ENCODE results near the gene ADAMTS16. TPM values are rescaled to one million over a fixed set of nuclear protein-coding genes. Genes with fewer than 3 reads are reported as not detected.

The ADAMTS16 gene
- total RNA-seq, 2 experiments from 2014 or later = not detected

DNA sequence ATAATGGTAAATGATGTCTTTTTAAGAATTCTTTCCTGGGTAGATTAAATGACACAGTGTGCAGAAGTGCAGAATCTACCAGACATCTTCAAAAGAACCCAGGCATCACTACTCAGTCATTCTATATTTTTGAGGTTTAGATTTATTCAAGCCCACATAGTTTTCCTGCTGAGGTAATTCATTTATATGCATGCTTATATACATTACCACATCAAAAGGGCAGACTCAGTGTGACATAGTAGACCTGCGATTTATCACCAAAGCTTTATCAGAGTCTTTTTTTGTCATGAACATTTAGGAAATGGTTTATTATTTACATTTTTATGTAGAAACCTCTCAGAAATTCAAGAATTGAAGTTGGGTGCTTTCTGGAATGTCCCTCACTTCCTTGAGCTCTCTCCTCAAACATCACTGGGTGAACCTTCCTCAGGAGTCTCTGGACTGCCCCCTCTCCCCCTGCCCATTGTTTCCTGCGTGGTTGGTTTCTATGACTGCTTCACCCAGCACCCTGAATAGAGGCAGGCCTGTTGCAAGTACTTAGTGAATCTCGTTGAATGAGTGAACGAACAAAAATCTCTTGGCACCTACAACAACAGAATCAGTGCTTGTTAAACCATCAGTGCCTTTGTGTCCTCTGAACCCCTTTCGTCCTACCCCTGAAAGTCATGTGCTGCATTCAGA, 42.5 kb downstream of the ADAMTS16 start:
- ChIA-PET CTCF (no interaction called here), POLR2A (no interaction called here)
- Mint-ChIP-seq H3K36me3 (ENCODE audit: low read depth) (no peaks in the 10 kb centered on the region), H3K9me3 (no peaks in the 10 kb centered on the region), H3K27me3 (peaks cover 9% of the 10 kb centered on the region), H3K4me1 (no peaks in the 10 kb centered on the region), H3K27ac (no peak overlapping the region), H3K4me3 (no peak overlapping the region)
- no peak for DNase-seq

DNA sequence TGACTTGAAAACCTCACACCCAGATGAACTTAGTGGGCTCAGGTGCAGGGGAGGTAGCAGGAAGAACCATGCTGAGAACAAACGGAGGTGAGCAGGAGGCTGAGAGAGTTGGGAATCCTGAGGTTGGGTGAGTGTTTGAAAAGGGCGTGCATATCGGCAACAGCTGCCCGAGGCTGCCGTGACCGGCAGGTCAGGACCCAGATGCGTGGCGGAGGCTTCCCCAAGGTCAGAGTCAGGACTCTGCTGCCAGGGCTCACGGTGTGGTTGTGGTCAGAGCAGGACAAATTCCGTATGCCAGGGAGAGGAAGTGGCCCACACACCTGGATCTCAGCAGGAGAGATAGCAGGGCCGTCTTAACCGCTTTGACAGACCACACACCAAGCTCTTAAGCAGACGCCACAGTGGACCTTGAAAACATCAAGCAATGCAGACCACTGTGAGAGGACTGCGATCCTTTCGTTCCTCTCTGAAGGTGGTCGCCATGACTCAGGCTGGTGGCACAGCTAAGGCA, 43.1 kb downstream of the ADAMTS16 start:
- POLR2A ChIA-PET = no interaction called here
- peaks cover 9% of the 10 kb centered on the region for H3K27me3 Mint-ChIP-seq
- DNase-seq = no peak
- H3K27ac Mint-ChIP-seq = no peak overlapping the region
- H3K4me1 Mint-ChIP-seq = no peaks in the 10 kb centered on the region
- H3K9me3 Mint-ChIP-seq = no peaks in the 10 kb centered on the region
- H3K4me3 Mint-ChIP-seq = no peak overlapping the region
- no peaks in the 10 kb centered on the region for H3K36me3 Mint-ChIP-seq (ENCODE audit: low read depth)
- CTCF ChIA-PET = no interaction called here

DNA sequence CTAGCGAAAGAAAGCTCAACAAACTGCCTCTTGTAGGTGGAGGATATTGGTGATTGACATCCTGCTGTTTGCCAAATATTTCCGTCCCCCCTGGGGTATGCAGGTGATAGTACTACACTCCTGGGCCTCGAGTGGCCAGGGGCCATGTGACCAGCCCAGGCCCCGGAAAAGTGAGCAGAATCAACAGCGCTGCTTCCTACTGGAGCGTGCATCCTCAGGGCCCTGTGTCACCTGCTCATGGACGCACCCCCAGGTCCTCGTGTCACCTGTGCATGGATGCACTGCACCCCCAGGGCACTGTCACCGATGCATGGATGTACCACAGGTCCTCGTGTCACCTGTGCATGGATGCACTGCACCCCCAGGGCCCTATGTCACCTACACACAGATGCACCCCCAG, 43.8 kb downstream of the ADAMTS16 start:
- POLR2A ChIA-PET = no interaction called here
- no peaks in the 10 kb centered on the region for H3K4me1 Mint-ChIP-seq
- H3K9me3 Mint-ChIP-seq = no peaks in the 10 kb centered on the region
- no peak overlapping the region for H3K4me3 Mint-ChIP-seq
- DNase-seq = no peak
- no peak overlapping the region for H3K27ac Mint-ChIP-seq
- H3K36me3 Mint-ChIP-seq (ENCODE audit: low read depth) = no peaks in the 10 kb centered on the region
- peaks cover 9% of the 10 kb centered on the region for H3K27me3 Mint-ChIP-seq
- CTCF ChIA-PET = no interaction called here

DNA sequence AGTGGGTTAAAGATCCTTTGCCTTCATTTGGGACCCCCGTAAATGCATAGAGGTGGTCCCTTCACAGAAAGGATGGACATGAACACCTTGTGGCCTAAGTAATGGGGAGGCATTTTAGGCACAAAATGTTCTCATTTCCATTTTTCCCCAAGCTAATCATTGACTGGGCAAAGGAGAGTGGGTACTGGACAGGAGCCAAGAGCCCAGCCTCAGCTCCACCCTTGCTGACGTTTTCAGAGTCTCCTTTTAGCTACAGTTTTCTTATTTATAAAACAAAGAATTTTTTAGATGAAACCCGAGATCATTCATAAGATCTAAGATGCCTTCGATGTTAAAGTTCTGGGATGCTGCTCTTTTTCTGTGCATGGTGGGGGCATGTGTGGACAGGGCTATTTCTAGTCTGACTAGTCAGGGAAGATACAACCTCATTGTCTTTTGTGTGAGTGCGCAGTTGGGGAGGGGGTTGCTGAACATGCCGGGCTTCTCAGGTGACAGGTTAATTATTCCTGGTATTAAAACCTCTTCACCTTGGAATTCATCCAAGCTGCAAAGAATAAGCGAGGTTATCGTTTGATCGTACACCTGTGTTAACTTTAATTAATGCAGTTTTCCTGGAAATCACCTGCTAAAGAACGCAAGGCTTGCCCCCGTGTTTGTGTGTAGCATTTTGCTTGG, 48.4 kb downstream of the ADAMTS16 start:
- peaks cover 5% of the 10 kb centered on the region for H3K9me3 Mint-ChIP-seq
- ChIA-PET CTCF (no interaction called here), POLR2A (no interaction called here)
- H3K36me3 Mint-ChIP-seq (ENCODE audit: low read depth) = no peaks in the 10 kb centered on the region
- H3K27ac Mint-ChIP-seq = no peak overlapping the region
- DNase-seq = no peak
- no peaks in the 10 kb centered on the region for H3K4me1 Mint-ChIP-seq
- no peak overlapping the region for H3K4me3 Mint-ChIP-seq
- H3K27me3 Mint-ChIP-seq = peaks cover 2% of the 10 kb centered on the region

DNA sequence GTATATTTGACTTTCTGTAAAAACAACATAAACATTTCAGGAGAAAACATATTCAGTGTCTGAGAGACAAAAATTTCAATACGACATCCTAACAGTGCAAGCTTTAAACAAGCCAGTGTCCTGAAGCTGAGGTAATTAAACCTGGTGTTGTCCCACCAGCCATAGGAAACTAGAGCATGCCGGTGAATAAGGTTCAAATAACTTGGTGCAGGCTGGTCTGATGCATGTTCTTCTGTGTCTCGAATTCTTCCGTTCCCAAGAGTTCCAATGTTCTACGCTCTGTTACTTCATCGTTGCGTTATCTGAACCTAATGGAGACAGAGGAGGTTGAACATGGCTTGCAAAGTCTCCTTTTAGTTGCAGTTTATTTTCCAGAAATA, 48.9 kb downstream of the ADAMTS16 start:
- H3K9me3 Mint-ChIP-seq = peaks cover 5% of the 10 kb centered on the region
- DNase-seq = no peak
- H3K4me3 Mint-ChIP-seq = no peak overlapping the region
- ChIA-PET POLR2A (no interaction called here), CTCF (no interaction called here)
- H3K27ac Mint-ChIP-seq = no peak overlapping the region
- H3K36me3 Mint-ChIP-seq (ENCODE audit: low read depth) = no peaks in the 10 kb centered on the region
- no peaks in the 10 kb centered on the region for H3K27me3 Mint-ChIP-seq
- H3K4me1 Mint-ChIP-seq = no peaks in the 10 kb centered on the region

DNA sequence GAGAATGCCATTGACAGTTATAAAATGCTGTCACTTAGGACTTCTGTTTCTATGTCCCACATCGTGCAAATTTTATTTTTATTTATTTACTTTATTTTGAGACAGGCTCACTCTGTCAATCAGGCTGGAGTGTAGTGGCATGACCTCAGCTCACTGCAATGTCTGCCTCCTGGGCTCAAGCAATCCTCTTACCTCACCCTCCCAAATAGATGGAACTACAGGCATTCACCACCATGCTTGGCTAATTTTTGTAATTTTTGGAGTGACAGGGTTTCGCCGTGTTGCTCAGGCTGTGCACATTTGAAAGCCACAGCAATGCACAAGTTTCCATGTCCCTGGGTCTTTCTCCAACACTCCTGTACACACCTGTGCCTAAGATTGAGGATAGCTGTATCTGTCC, 51.8 kb downstream of the ADAMTS16 start:
- no peak overlapping the region for H3K27ac Mint-ChIP-seq
- ChIA-PET CTCF (no interaction called here), POLR2A (no interaction called here)
- peaks cover 5% of the 10 kb centered on the region for H3K9me3 Mint-ChIP-seq
- H3K4me1 Mint-ChIP-seq = no peaks in the 10 kb centered on the region
- DNase-seq = no peak
- H3K36me3 Mint-ChIP-seq (ENCODE audit: low read depth) = no peaks in the 10 kb centered on the region
- H3K27me3 Mint-ChIP-seq = no peaks in the 10 kb centered on the region
- H3K4me3 Mint-ChIP-seq = no peak overlapping the region

DNA sequence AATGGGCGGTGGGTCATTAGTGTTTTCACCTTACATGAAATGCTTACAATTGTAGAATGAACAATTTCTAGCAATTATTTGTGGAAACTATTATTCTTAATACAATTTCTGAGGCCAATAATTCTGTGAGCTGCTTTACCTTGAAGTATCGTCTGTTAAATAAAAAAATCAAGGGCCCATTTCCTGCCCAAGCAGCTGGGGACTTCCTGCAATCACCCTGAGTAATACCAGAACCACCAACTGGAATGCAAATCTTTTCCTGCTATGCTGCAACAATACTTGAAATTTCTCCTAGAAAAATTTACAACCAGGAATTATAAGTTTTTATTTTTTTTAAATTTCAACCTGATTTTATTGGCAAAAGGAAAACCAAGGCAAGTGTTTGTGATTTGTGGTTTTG, 52.6 kb downstream of the ADAMTS16 start:
- Mint-ChIP-seq H3K4me1 (no peaks in the 10 kb centered on the region), H3K27ac (no peak overlapping the region), H3K36me3 (ENCODE audit: low read depth) (no peaks in the 10 kb centered on the region), H3K27me3 (no peaks in the 10 kb centered on the region), H3K9me3 (peaks cover 5% of the 10 kb centered on the region), H3K4me3 (no peak overlapping the region)
- CTCF ChIA-PET = no interaction called here
- no peak for DNase-seq
- POLR2A ChIA-PET = no interaction called here

DNA sequence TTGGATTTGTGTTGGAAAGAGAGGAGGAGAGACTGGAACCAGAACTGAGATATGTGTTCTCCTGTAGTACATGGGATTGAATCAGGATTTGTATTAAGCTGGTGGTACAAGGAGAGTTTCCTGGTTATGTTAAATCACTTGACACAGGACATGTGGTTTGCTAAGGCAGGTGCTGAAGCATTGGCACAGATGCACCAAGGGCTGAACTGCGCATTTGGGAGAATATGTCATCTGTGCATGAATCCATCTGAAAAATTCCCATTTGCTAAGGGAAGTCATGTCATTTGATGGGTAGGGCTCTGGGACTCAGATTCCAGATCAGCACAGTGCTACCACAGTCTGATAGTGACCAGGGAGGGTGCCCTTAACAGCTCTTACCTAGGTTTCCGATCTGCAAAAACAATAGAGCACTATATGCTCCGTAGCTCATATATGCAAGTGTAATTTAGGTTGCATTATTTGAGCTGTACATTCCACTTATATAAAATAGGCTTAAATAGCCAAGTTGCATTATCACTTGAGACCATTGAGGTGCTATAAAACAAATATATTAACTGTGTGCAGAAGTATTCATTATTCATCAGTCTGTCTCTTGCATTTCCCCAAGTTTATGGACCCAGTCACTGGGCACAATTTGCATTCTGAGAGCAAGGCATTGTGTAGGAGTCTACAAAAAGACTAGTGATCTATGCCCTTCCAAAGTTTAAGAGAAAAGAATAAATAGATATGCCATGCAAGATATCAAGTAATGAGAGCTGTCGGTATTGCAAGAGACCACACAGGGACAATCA, 55.2 kb downstream of the ADAMTS16 start:
- H3K9me3 Mint-ChIP-seq = peaks cover 5% of the 10 kb centered on the region
- no peak overlapping the region for H3K4me3 Mint-ChIP-seq
- no peak overlapping the region for H3K27ac Mint-ChIP-seq
- CTCF ChIA-PET = no interaction called here
- no peaks in the 10 kb centered on the region for H3K4me1 Mint-ChIP-seq
- no peaks in the 10 kb centered on the region for H3K27me3 Mint-ChIP-seq
- POLR2A ChIA-PET = no interaction called here
- no peak for DNase-seq
- H3K36me3 Mint-ChIP-seq (ENCODE audit: low read depth) = no peaks in the 10 kb centered on the region

DNA sequence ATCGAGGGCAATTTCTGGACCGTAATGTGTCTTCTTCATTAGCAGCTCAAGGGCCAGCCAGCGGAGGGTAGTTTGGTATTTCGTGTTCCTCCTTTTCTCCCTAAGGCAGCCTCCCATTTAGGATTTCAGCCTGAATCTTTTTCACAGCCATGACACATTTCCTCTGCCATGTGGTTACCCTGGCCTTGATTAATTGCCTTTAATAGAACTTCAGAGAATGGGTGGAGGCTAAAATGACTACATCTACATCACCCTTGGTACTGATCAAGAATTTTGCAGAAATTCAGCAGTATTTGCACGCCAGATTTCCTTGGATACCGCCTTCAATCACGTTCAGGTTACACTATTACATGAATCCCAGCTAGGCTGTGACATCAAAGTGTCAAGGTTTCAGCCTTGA, 58.0 kb downstream of the ADAMTS16 start:
- Mint-ChIP-seq H3K27me3 (no peaks in the 10 kb centered on the region), H3K36me3 (ENCODE audit: low read depth) (no peaks in the 10 kb centered on the region), H3K4me1 (no peaks in the 10 kb centered on the region), H3K27ac (no peak overlapping the region), H3K4me3 (no peak overlapping the region), H3K9me3 (no peaks in the 10 kb centered on the region)
- CTCF ChIA-PET = no interaction called here
- no peak for DNase-seq
- POLR2A ChIA-PET = no interaction called here

DNA sequence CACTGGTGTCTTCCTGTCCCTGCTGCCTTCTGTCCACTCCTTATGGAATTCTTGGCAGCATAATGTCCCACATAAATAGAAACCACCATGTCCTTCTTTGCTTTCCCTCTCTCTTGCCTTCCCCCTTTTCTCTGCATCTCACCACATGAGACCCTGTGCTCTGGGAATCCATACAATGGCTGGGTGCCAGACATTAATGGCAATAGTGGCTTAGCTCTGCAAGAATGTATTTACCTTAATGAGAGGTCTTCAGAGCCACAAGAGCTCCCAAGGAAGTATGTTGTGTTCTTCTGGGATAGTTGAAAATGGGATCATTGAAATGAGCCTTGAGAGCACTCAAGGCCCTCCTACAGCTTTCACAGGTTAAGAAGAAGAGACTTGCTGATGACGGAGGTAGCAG, 58.7 kb downstream of the ADAMTS16 start:
- Mint-ChIP-seq H3K4me1 (no peaks in the 10 kb centered on the region), H3K27me3 (no peaks in the 10 kb centered on the region), H3K9me3 (no peaks in the 10 kb centered on the region), H3K36me3 (ENCODE audit: low read depth) (no peaks in the 10 kb centered on the region), H3K4me3 (no peak overlapping the region), H3K27ac (no peak overlapping the region)
- no peak for DNase-seq
- POLR2A ChIA-PET = no interaction called here
- CTCF ChIA-PET = no interaction called here

DNA sequence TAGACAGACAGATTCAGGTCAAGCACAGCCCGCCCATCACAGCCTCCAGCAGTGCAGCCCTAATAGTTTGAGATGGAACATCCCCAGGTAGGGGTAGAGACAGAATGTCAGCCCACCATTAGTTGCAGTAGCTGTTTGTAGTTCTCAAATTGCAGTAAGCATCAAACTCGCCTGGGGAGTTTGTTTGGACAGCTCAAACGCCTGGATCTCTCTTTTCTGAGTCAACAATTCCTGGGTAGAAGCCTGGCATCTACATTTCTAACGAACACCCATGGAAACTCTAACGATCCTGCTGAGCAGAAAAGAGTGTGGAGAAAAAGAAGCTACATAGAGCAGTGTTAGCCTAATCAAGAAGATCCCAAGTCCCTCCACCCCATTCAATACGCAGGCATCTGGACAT, 59.4 kb downstream of the ADAMTS16 start:
- H3K4me3 Mint-ChIP-seq = no peak overlapping the region
- POLR2A ChIA-PET = no interaction called here
- CTCF ChIA-PET = no interaction called here
- no peaks in the 10 kb centered on the region for H3K4me1 Mint-ChIP-seq
- no peaks in the 10 kb centered on the region for H3K36me3 Mint-ChIP-seq (ENCODE audit: low read depth)
- DNase-seq = no peak
- H3K27me3 Mint-ChIP-seq = no peaks in the 10 kb centered on the region
- no peak overlapping the region for H3K27ac Mint-ChIP-seq
- H3K9me3 Mint-ChIP-seq = no peaks in the 10 kb centered on the region

DNA sequence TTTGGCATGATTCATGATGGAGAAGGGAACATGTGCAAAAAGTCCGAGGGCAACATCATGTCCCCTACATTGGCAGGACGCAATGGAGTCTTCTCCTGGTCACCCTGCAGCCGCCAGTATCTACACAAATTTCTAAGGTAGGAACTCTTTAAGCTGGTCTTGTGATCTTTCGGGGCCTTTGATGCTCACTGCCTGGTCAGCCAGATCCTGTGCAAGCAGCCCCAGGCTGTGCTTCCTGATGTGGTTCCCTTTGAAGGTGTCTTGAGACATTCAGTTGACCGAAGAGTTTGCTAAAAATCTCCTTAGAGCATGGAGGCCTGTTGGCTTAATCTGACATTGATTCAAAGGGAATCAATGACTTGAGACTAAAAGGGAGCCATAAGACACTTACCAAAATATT, 60.0 kb downstream of the ADAMTS16 start:
- DNase-seq = no peak
- no peak overlapping the region for H3K4me3 Mint-ChIP-seq
- H3K9me3 Mint-ChIP-seq = no peaks in the 10 kb centered on the region
- no peak overlapping the region for H3K27ac Mint-ChIP-seq
- H3K36me3 Mint-ChIP-seq (ENCODE audit: low read depth) = no peaks in the 10 kb centered on the region
- H3K4me1 Mint-ChIP-seq = no peaks in the 10 kb centered on the region
- CTCF ChIA-PET = no interaction called here
- POLR2A ChIA-PET = no interaction called here
- no peaks in the 10 kb centered on the region for H3K27me3 Mint-ChIP-seq

DNA sequence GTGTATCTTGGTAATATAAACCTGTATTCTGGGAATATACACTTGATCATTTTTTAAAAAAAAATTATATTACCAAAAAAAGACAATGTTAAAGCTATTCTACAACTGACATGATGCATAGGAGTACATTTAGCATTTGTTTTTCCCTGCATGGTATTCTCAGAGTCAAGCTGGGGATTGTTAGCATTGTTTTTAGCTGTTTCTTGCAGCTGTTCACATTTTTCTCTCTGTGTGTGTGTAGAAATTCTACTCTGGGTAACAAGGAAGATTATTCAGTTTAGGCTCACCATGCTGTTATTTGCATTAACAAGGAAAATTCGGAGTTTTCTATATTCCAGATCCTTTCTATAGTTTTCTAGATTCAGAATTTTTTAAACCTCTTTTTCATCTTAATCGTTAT, 62.2 kb downstream of the ADAMTS16 start:
- POLR2A ChIA-PET = no interaction called here
- H3K27ac Mint-ChIP-seq = no peak overlapping the region
- CTCF ChIA-PET = no interaction called here

DNA sequence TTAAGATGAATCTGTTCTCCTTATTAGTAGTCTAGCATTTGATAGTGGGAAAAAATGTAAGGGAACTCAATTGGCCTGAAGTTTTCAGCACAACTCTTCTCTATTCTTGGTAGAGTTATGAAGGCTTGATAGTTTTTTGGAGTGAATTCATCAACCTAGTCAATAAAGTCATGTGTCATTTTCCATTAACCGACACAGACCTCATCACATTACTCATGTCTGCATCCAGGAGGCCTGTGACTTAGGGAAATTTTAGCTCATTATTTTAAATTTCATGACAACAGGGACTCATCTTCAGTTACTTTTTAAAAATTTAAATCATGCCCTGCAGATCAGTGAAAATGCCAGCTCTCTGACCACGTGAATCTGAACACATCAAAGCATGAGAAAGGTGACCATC, 63.3 kb downstream of the ADAMTS16 start:
- no peaks in the 10 kb centered on the region for H3K4me1 Mint-ChIP-seq
- CTCF ChIA-PET = no interaction called here

More for the DNA sequence above, 62.2 kb downstream of the ADAMTS16 start:
- Mint-ChIP-seq H3K4me1 (no peaks in the 10 kb centered on the region), H3K36me3 (ENCODE audit: low read depth) (no peaks in the 10 kb centered on the region), H3K4me3 (no peak overlapping the region), H3K9me3 (no peaks in the 10 kb centered on the region), H3K27me3 (no peaks in the 10 kb centered on the region)
- DNase-seq = no peak

More for the DNA sequence above, 63.3 kb downstream of the ADAMTS16 start:
- POLR2A ChIA-PET = no interaction called here
- Mint-ChIP-seq H3K9me3 (no peaks in the 10 kb centered on the region), H3K36me3 (ENCODE audit: low read depth) (no peaks in the 10 kb centered on the region), H3K27ac (no peak overlapping the region), H3K27me3 (no peaks in the 10 kb centered on the region), H3K4me3 (no peak overlapping the region)
- DNase-seq = no peak

All from activated CD4-positive, alpha-beta memory T cell treated with anti-CD3 and anti-CD28 coated beads, Interleukin-2, amount 10 ng/mL, durations not matched to agents 7 days and 5 days (primary cell).